Measurements from ENCODE around the gene PDP2. TPM values are rescaled to one million over a fixed set of nuclear protein-coding genes. Genes with fewer than 3 reads are reported as not detected.
A peak's percentile ranks its signal among the peaks of the same experiment; 100 is the strongest.

The PDP2 gene
- total RNA-seq (1 to 10 TPM; 2.9 to 5.7 (median 3.8) TPM), polyA plus RNA-seq (1 to 10 TPM; 1.2 to 1.4 TPM)
- long read RNA-seq, donor 1, full-length matches to known transcripts = 1 of 1 reads
- long read RNA-seq, donor 1, partial matches to known transcripts = 0 of 1 reads
- long read RNA-seq, donor 1, other reads (novel, unspliced or antisense) = 0 of 1 reads
- long read RNA-seq, donor 2, full-length matches to known transcripts = 1 of 7 reads
- long read RNA-seq, donor 2, partial matches to known transcripts = 0 of 7 reads
- long read RNA-seq, donor 2, other reads (novel, unspliced or antisense) = 6 of 7 reads
- long read RNA-seq, donor 3, full-length matches to known transcripts = 2 of 7 reads
- long read RNA-seq, donor 3, partial matches to known transcripts = 1 of 7 reads
- long read RNA-seq, donor 3, other reads (novel, unspliced or antisense) = 4 of 7 reads

- TF ChIP-seq, protein P1, sequence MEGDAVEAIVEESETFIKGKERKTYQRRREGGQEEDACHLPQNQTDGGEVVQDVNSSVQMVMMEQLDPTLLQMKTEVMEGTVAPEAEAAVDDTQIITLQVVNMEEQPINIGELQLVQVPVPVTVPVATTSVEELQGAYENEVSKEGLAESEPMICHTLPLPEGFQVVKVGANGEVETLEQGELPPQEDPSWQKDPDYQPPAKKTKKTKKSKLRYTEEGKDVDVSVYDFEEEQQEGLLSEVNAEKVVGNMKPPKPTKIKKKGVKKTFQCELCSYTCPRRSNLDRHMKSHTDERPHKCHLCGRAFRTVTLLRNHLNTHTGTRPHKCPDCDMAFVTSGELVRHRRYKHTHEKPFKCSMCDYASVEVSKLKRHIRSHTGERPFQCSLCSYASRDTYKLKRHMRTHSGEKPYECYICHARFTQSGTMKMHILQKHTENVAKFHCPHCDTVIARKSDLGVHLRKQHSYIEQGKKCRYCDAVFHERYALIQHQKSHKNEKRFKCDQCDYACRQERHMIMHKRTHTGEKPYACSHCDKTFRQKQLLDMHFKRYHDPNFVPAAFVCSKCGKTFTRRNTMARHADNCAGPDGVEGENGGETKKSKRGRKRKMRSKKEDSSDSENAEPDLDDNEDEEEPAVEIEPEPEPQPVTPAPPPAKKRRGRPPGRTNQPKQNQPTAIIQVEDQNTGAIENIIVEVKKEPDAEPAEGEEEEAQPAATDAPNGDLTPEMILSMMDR (IDR thresholded peaks at IDR 0.05) = no peak
- Histone ChIP-seq H3K9me3 (no peaks in the 10 kb centered on the region), H3K4me1 (peaks cover 0 to 25% (median 9%) of the 10 kb centered on the region in 9 donors), H3K4me3 (peak within 1 kb of the TSS; percentile 70 to 97 (median 86)), H3K27me3 (no peaks in the 10 kb centered on the region), H3K27ac (peak within 1 kb of the TSS in 9 of 10 donors; percentile 10 to 75 (median 57)), H3K36me3 (peaks cover 0 to 25% (median 7%) of the 10 kb centered on the region in 9 donors)
- WGBS, 2 donors = 0% methylated on average over 58 of the region's 58 CpGs
- ATAC-seq = peak; percentile 96 to 98 (median 98)
- peak; percentile 90 to 96 for DNase-seq
- intact Hi-C loops (cut with DNase I) = no loop called here
These were observed at the start of gene PDP2 for GRCh38 chr16:66880288-66881013. PDP2 (plus strand) TSS chr16:66880515; CDS start chr16:66884285, 3,770 bp downstream.

GRCh38 chr16:66832190-66832589 is 48.1 kb upstream of the PDP2 start:
- Histone ChIP-seq H3K9me3 (no peaks in the 10 kb centered on the region), H3K4me3 (no peak overlapping the region), H3K36me3 (peaks cover 0 to 14% (median 0%) of the 10 kb centered on the region in 9 donors), H3K4me1 (peaks cover 5 to 25% (median 14%) of the 10 kb centered on the region in 9 donors), H3K27ac (no peak overlapping the region), H3K27me3 (peaks cover 0 to 2% (median 0%) of the 10 kb centered on the region in 7 donors)
- WGBS, 2 donors = 79 to 82% methylated on average over 3 of the region's 3 CpGs
- intact Hi-C loops (cut with DNase I) = loop anchor here in 5 of 10 donors (2.0 to 5.0 kb wide), 2 partner anchors 35 kb away; no protein-coding TSS in a partner anchor
- DNase-seq = no peak
- TF ChIP-seq, protein P1 (IDR thresholded peaks at IDR 0.05) = no peak
- ATAC-seq = no peak

DNA sequence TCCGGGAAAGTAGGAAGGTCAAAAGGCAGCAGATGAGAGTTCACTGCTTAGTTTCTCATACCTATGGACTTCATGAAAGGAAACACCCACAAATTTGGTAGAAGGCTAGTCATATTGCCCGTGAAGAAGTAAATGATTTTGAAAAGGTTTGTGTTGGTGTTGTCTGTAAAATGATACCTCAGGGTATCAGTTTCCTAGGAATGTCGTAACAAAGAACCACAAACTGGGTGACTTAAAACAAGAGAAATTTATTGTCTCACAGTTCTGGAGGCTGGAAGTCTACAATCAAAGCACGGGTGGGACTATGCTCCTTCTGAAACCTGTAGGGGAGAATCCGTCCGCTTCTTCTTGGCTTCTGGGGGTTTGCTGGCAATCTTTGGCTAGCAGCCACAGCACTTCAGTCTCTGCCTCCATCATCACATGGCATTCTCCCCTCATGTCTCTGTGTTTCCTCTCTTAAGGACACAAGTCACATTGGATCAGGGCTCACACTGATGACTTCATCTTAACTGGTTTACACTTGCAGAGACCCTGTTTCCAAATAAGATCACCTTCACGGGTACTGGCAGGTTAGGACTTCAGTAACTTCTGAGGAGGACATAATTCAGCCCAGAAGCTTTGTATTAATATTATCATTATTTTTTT is 47.5 kb upstream of the PDP2 start:
- H3K27me3 ChIP-seq = peaks cover 0 to 4% (median 0%) of the 10 kb centered on the region in 7 donors
- DNase-seq (no peak), ATAC-seq (no peak)
- H3K4me3 ChIP-seq = no peak overlapping the region
- 81 to 82% methylated on average over 7 of the region's 7 CpGs for WGBS, 2 donors
- H3K27ac ChIP-seq = no peak overlapping the region
- peaks cover 0 to 8% (median 0%) of the 10 kb centered on the region in 9 donors for H3K36me3 ChIP-seq
- H3K9me3 ChIP-seq = no peaks in the 10 kb centered on the region
- TF ChIP-seq, protein P1 (IDR thresholded peaks at IDR 0.05) = no peak
- H3K4me1 ChIP-seq = peaks cover 5 to 24% (median 14%) of the 10 kb centered on the region in 9 donors
- intact Hi-C loops (cut with DNase I) = loop anchor here in 5 of 10 donors (2.0 to 5.0 kb wide), 2 partner anchors 34 to 35 kb away; no protein-coding TSS in a partner anchor

DNA sequence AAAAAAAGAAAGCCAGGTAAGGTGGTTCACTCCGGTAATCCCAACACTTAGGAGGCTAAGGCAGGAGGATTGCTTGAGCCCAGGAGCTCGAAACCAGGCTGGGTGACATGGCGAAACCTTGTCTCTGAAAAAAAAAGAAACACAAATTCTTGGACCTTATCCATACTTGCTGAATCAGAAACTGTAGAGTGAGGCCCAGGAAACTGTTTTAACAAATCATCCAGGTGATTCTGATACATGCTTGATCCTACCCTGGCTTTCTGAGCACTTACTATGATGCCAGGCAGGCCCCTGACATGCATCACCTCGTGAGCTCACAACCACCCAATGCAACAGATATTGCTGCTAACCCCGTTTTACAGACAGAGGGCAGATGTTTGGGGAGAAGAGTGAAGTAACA is 45.6 kb upstream of the PDP2 start:
- TF ChIP-seq, protein P1 (IDR thresholded peaks at IDR 0.05) = no peak
- Histone ChIP-seq H3K4me1 (peaks cover 0 to 12% (median 4%) of the 10 kb centered on the region in 9 donors), H3K36me3 (no peaks in the 10 kb centered on the region), H3K4me3 (no peak overlapping the region), H3K27ac (no peak overlapping the region), H3K9me3 (peaks cover 0 to 9% (median 0%) of the 10 kb centered on the region in 11 donors), H3K27me3 (peaks cover 0 to 4% (median 0%) of the 10 kb centered on the region in 7 donors)
- intact Hi-C loops (cut with DNase I) = loop anchor here in 3 of 10 donors (5.0 kb wide), 1 partner anchor 33 kb away; no protein-coding TSS in a partner anchor
- WGBS, 2 donors = 92% methylated on average over 5 of the region's 5 CpGs
- ATAC-seq (no peak), DNase-seq (no peak)

Data from heart right ventricle (tissue), 16 donors.